Fibroblast of peridontal ligament (primary cell): ENCODE results near the gene COL11A2.

ENCODE experiments used
- DNase-seq: peaks from one replicate; pipeline ENCODE4 v3.0.0-alpha.2; 2010; ENCODE audit errors: extremely low read depth

COL11A2 gene

DNA sequence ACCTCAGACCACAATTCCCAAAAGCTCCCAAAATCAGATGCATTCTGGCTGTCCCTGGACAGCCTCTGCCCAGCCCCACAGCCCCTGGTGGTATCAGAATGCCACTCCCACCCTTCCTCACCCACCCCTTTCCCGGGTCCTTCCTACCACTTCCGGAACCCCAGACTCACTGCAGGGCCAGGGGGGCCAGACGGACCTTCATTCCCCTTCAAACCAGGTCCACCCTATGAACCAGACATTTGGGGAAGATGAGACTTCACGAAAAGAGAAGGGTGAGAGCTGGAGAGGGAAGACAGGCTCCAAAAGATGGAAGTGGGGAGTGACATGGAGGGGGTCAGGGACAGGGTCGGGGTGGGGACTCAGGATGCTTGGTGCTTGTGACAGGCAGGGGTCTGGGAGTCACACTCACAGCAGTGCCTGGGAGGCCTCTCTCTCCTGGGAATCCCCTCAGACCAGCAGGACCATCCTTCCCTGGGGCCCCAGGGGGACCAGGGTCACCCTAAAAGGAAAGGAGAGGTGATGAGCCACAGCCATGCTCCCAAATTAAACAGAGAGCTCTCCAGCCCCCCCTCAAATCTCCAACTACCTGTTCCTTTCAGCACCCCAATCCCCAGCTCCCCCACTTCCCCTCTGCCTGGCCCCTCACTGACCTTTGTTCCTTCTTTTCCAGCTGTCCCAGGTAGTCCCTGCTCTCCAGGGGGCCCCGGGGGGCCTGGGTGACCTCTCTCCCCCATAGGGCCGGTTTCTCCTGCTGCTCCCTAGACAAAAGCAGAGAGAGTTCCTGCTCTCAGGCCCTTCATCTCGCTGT, 20.2 kb downstream of the COL11A2 start:
- DNase-seq = no peak

DNA sequence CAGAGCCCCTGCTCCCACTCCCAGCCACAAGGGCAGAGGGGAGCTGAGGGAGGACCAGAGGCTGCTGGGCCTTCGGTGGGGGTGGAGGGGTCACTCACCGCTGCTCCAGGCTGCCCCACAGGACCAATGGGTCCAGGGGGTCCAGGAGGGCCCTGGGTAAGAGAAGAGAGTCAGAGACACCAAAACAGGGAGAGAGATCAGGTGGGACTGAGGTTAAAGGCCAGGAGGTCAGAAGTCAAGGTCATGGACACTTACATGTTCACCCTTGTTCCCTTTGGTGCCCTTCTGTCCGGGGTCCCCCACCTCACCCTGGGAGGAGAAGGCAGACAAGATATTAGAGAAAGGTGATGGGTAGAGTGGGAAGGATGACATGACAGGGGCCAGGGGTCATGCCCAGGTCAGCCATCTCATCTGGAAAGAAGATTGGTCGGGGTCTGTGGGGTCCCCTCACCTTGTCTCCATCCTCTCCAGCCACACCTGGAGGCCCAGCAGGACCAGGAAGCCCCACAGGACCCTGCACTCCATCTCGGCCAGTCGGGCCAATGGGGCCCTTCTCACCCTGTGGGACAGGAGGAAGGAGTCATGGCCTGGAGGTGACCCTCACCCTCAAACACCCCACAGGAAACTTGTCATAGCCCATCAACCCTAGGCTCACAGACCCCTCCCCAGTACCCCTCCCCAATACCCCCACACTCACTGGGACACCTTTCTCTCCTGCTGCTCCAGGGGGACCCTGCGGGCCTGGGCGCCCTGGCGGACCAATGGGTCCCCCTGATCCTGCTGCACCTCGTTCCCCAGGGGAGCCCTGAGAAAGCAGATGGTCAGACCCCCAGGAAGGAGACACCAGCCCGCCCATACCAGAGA, 21.0 kb downstream of the COL11A2 start:
- DNase-seq = no peak

DNA sequence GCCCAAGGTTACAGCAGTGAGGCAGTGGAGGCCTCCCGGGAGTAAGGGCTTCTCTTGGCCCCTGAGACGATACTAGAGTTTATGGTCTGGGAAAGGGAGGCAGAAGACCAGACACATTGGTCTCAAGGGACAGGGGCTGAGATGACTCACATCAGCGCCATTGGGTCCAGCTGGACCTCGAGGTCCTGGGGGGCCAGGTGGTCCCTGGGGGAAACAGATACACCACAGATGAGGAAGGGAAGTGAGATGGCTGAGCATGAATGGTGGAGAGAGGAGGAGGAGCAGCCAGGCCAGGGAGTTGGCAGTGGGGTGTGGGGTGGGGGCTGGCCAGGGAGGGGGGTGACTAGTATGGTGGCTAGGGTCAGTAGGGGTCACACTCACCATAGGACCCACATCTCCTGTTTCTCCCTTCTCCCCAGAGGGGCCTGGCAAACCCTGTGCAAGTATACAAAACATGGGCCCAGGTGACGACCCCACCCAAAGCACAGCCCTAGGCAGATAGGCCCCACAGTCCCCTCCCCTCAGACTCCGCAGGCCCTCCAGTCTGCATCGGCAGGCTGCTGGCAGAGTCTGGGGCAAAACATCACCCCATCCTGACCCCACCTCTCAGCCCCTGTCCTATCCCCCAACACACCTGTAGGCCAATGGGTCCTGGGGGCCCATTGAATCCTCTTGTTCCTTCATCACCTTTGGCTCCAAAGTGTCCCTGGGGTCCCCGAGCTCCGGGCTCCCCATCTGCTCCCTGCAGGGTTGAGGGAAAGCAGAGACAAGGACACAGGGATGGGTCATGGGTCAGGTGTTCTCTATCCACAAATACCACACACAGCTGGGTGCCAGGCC, 21.9 kb downstream of the COL11A2 start:
- DNase-seq = no peak

DNA sequence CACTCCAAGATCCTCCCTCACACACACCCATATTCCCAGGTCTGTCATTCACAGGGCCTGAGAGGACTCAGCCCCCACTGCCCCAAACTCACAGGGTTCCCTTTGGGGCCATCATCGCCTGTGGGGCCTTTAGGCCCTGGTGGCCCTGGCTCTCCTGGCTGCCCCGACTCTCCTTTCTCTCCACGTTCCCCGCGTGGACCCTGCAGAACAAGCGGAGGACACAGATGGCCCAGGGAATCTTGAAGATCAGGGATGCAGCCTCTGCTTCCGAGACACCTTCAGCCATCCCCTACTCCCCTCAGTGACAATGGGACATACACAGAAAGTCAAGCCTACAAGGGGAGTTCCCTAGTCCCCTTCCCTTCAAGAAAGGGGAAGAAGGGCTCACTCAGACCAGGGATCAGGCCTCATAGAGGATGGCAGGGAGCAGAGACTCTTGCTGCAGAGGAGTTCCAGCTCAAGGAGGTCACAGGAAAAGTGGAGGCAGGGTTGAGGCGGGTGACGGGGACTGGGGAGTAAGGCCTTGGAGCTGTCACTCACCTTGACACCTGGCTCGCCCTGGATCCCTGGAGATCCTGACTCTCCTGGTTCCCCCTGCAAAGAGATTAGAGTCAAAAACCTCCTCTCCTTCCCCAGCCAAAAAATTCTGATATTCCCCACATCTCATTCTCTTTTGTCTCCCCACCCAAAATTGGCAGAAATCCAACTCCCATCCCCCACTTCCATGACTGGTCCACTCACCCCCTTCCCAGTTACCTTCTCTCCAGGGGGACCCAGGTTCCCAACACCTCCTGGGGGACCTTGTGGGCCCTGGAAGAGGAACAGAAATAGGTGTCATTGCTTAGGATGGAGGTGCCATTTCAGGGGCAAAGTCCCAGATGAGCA, 22.7 kb downstream of the COL11A2 start:
- DNase-seq = no peak

DNA sequence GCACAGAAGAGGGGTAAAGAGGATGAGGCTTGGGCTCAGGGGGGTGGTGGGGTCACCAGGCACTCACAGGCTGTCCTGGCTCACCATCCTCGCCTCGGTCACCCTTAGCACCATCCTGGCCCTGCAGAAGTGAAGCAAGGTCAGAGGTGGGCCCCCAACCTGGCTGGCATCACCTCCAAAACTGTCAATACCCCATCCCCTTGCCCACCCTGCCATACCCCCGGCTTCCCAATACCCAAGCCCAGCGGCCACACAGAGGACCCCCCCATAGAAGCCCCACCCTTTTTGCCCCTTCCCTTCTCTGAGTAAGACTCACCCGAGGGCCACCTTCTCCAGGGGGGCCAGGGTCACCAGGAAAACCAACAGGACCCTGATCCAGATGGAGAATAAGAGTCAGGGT, 23.6 kb downstream of the COL11A2 start:
- DNase-seq = no peak

DNA sequence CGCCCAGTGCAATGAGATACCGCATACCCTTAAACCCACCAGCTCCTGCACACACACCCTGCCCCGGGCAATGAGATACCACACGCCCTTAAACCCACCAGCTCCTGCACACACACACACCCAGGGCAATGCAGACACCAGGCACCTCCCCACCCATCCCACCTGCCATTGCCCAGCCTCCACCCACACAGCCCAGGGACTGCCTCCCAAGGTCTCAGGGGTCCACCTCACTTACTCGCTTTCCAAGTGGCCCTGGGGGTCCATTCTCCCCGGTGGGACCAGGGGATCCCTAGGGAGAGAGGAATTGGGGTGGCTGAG, 24.0 kb downstream of the COL11A2 start:
- no peak for DNase-seq

DNA sequence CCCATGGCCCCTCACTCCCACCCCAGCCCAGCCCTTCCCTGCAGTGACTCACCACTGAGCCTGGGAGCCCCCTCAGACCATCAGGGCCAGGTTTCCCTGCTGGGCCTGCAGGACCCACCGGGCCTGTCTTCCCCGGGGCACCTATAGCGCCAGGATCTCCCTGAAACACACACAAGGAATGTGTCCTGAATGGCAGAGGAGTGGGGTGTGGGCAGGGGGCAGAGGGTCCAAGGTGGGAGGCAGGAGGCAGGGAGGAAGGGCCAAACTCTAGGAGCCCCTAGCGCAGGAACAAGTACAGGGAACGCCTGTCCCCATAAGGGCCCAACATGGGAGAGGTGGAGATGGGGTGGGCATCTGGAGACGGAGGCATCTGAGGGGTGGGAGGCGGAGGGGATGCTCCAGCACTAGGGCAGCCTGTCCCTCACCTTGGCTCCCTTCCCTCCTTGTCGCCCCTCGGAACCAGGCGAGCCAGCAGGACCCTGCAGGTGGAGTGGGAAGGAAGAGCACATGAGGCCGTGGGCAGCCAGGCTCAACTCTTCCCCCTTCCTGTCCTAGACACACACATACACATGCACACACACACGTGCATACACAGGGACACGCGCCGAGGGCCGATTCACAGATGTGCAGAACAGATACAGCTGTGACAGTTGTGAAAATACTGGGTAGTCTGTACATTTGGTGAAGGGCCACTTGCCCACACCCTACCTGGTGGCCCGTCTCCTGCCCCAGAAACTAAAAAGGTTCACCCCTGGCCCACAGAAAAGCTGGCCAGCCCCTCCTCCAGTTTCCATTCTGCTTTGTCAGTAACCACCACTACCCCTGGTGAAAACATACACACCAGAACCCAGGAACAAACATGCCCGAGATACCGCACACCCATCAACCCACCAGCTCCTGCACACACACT, 24.6 kb downstream of the COL11A2 start:
- no peak for DNase-seq

DNA sequence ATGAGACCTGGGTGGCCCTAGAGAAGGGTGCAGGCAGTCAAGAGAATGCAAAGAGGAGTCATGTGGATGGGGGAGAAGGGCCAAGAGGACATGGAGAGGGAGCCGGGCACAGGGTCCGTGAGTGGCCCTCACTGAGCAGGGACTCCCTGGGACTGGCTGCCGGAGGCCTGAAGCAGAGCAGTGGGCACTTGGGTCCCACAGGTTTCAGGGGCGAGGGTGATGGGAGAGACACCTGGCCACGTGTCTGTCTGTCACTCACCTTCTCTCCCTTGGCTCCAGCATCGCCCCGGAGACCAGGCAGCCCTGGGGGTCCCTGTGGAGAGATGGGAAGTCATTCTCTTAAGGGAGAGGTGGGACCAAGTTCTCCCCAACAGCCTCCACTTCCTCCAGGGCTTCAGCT, 25.5 kb downstream of the COL11A2 start:
- DNase-seq = no peak

DNA sequence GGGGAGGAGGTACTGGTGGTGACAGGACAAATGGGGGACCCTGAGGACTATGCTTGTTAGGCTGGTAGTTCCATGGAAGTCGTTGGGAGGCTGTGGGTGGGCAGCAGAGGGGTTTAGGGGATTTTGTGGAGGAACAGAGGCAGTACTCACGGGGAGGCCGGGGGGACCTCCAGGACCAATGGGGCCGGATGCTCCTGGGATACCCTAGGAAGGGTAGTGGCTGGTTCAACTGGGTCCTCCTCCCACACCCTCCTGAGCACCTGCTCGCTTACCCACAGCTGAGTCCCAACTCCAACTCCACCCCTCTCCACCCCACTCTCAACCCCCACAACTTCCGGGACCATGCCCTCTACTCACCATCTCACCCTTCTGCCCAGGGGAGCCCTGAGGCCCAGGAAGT, 25.9 kb downstream of the COL11A2 start:
- DNase-seq = no peak

DNA sequence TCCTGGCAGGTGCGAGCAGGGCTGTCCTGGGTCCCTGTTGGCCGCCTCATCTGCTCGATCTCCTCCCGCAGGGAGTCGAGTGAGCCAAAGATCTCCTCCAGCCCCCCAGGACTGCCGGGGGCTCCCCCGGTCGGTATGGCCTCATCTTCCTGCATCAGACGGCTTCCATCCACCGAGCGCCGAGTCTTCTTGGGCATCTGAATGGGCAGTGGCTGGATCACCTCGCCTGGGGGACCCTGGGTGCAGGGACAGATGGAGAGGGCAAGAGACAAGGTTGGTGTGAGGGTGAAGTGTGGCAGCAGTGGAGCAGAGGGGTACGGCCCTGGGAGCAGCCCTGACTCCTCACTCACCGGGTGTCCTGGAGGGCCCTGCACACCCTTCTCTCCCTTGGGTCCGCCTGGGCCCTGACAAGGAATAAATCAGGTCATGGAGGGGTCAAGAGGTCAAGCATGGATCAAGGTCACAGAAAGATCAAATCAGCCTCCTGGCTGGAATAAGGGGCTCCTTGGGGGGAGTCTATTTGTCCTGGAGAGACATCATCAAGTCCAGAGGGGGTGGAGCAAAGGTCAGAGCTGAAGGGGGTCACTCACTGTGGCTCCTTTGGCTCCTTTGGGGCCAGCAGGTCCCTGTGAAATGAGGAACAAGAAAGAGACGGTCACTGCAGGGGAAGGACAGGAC, 26.5 kb downstream of the COL11A2 start:
- DNase-seq = no peak

DNA sequence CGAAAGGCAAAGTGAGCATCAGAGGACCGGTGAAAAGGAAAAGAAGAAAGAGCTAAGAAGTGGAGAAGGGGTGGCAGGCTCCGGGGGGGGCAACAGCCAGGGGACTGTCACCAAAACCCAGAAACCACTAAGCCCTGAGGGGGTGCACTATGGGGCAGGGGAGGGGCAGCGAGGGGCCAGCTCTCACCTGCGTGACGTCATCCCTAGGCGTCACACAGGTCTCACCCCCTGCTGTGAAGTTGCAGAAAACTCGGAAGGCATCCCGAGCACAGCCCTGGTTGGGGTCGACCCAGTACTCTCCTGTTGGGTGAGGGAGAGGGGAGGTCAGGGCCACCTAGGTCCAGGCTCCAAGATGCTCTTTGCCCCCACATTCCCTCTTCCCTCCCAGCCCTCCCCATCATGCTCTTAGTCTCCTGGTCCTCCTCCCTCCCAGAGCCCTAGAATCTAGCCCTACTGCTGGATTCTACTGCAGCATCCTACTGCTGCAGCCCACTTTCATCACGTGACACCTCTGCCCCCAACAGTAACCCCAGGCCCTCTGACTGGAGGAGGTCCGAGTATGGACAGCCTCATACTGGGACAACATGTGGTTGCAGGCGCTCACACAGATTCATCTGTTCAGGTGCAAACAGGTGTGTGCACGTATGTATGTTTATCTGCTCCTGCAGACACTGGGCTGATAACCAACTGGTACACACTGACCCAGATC, 27.4 kb downstream of the COL11A2 start:
- DNase-seq = no peak

DNA sequence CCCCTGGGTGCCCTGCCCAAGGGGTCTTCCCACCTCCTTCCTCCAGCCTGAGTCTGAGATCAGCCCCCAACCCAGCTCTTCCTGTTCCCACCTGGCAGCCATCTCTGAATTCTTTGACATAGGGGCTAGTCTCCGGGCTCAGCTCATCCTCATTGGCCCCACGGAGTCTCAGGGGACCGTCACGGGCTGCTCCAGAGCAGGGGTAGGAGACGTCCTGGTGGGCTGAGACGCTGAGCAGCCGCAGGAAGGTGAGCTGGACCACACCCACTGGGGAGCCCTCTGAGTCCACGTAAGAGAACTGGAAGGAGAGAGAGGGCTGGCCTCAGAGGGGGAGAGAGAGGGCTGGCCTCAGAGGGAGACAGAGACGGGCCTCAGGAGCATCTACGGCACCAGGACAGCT, 28.1 kb downstream of the COL11A2 start:
- no peak for DNase-seq

DNA sequence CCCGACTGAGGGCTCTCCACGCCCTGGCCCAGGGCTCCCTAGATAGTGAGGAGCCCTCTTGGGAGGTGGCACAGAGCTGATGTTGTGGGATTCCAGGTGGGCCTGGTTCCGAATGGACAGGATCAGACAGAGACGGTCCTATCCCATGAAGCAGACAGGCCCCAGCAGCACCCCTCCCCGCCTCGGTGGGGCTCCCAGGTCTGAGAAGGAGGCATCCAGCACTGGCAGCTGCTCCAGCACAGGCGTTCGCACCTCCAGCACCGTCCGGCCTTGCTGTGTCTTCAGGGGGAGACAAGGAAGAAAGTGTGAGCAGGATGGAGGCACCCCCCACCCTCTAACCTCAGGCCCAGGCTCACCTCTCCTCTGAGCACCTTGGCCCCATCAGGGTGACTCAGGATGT, 28.7 kb downstream of the COL11A2 start:
- DNase-seq = no peak

DNA sequence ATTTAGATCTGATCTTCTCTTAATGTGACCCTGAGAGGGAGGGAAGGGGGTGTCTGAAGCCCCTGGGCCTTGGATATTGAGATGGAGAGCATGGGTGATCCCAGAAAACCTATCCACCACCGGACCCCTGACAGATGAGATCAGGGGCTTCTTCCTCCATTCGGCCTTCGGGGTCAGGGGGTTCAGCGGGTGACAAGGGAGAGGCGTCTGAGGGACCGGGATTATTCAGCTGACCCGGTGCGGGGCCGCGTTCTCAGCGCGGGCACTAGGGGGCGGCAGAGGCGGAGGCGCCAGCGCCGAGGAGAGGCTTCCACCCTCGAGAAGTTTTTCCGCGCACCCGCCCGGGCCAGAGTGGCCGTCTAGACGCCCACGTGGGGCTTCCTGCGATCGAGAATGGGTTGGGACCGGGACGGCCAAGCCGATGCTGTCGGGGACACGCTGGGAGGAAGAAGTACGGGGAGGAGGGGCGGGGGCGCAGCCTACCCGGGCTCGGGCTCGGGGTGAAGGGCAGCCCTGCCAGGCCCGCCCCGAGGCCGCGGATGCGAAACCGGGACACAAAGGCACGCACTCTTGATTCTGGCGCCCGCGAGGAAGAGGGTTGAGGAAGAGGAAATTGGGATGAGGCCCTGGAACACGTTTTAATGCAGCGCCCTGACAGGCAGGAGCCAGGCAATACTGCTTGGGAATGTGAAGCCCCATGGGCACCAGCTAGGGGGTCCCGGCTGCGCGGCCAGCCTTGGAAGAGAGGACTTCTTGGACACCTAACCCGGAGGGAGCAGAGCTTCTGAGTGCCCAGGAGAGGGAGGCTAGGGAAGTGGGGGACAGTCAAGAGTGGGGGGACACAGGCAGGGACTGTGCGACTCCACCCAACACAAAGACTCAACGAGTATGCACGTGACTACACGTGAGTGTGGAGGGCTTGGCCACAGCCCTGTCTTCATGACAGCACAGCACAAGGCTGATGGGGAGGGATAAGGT, 30.6 kb downstream of the COL11A2 start:
- peak; percentile 50 for DNase-seq

DNA sequence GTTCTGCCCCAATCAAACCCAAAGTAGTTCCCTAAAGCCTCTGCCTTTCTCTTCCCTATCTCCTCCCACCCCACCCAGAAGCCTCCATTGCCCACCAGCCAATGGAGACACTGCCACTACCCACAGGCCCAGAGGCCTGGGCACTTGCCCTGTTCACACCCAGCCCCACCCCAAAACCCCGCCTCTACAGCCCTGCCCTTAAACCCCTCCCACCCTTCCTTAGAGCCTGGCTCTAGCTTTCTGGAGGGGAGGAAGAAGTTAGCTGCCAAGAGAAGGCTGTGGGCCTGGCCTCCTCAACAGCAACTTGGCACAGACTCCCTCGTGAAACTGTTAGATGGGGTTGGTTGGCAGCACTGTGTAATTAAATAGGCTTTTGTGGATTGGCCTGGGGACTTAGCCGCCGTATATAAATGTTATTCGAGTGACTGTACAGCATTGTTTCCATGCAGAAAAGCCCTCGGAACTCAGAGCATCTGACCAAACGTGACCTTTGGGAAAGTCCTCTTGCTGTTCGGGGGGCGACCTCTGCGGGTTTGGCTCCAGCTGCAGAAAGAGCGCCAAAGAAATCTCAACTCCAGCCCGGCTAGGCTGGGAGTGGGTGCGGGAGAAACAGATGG, 31.4 kb downstream of the COL11A2 start:
- peak; percentile 97 for DNase-seq

DNA sequence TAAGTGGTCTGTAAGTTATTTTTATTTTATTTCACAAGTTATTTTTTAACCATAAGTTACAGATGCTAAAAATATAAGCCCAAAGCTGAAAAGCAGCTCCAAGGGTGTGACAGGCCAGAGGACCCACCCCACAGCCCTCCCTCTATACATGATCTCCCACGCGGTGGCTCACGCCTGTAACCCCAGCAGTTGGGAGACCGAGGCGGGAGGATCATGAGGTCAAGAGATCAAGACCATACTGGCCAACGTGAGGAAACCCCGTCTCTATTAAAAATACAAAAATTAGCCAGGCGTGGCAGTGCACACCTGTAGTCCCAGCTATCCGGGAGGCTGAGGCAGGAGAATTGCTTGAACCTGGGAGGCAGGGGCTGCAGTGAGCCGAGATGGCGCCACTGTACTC, 32.2 kb downstream of the COL11A2 start:
- DNase-seq = no peak

DNA sequence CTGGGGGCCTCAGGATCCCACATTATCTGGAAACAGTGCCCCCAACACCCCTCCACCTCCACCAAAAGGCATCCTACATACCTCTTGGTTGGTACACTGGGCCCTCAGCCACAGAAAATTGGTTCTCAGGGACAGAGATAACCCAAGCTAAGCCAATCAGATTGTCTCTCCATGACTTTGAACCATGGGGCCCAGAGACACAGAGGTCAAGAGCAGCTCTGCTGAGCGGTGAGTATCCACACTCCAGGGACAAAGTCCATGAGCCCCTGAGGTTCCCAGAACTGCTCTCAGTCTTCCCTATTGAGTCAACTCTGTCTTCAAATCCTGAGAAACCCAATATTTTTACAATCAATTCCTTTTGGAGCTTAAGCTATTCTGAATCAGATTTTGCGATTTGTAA, 35.3 kb downstream of the COL11A2 start:
- no peak for DNase-seq
